HepG2 (cell line): ENCODE results near the gene FLAD1. TPM values are rescaled to one million over a fixed set of nuclear protein-coding genes. Genes with fewer than 3 reads are reported as not detected.

ENCODE experiments used
- ARNT2 ChIP-seq: sonication (generic); formaldehyde crosslinking; IDR thresholded peaks from 2 replicates; pipeline ENCODE4 v1.8.0; 2022; ENCODE audit warnings: mild to moderate bottlenecking, low read depth, missing genetic modification reagents, moderate library complexity
- KDM5A ChIP-seq: fragments of 200-600 bp; sonication (generic); IDR thresholded peaks from 2 replicates; pipeline ENCODE4 v1.7.0; 2018; ENCODE audit warnings: antibody characterized with exemption, mild to moderate bottlenecking, low read length, borderline replicate concordance
- MED13 ChIP-seq: sonication (generic); formaldehyde crosslinking; IDR thresholded peaks from 2 replicates; pipeline ENCODE4 v1.5.0; 2020; ENCODE audit warnings: missing genetic modification reagents
- NR2F6 ChIP-seq, 2 experiments: IDR thresholded peaks; 2 replicates each; pipeline ENCODE4 v1.6.1; 2016; ENCODE audit warnings: antibody characterized with exemption in 1 of 2, mild to moderate bottlenecking in 1 of 2
- RXRB ChIP-seq: IDR thresholded peaks from 2 replicates; pipeline ENCODE4 v1.6.1; 2016; ENCODE audit warnings: borderline replicate concordance, missing genetic modification reagents, missing compliant biosample characterization
- SOX5 ChIP-seq: IDR thresholded peaks from 2 replicates; pipeline ENCODE4 v1.6.1; 2016; ENCODE audit warnings: borderline replicate concordance
- SP2 ChIP-seq: sonication (generic); formaldehyde crosslinking; IDR thresholded peaks from 2 replicates; pipeline ENCODE4 v1.5.1; 2020; ENCODE audit warnings: mild to moderate bottlenecking, missing genetic modification reagents
- SPEN ChIP-seq: sonication (generic); formaldehyde crosslinking; IDR thresholded peaks from 2 replicates; pipeline ENCODE4 v1.5.1; 2020; ENCODE audit warnings: low read depth, mild to moderate bottlenecking, missing genetic modification reagents
- TOPORS ChIP-seq: sonication (generic); formaldehyde crosslinking; IDR thresholded peaks from 2 replicates; pipeline ENCODE4 v1.8.0; 2023; ENCODE audit warnings: mild to moderate bottlenecking, missing genetic modification reagents
- YY1 ChIP-seq: IDR thresholded peaks from 2 replicates; pipeline ENCODE4 v1.6.1; 2011; ENCODE audit warnings: low read length, low read depth, moderate library complexity, mild to moderate bottlenecking; ENCODE audit not compliant: insufficient read depth, insufficient replicate concordance
- ZC3H13 ChIP-seq: sonication (generic); formaldehyde crosslinking; IDR thresholded peaks from 2 replicates; pipeline ENCODE4 v1.8.1; 2023; ENCODE audit warnings: mild to moderate bottlenecking, missing genetic modification reagents, moderate library complexity
- ZFYVE20 ChIP-seq: sonication (generic); formaldehyde crosslinking; IDR thresholded peaks from 2 replicates; pipeline ENCODE4 v1.8.0; 2023; ENCODE audit warnings: low read depth, mild to moderate bottlenecking, moderate library complexity, missing genetic modification reagents, borderline replicate concordance
- ZNF180 ChIP-seq: sonication (generic); formaldehyde crosslinking; IDR thresholded peaks from 2 replicates; pipeline ENCODE4 v1.4.0; 2020; ENCODE audit warnings: low read depth, missing genetic modification reagents, borderline replicate concordance
- ZNF232 ChIP-seq: sonication (generic); formaldehyde crosslinking; IDR thresholded peaks from 2 replicates; pipeline ENCODE4 v1.4.0; 2020; ENCODE audit warnings: missing genetic modification reagents, borderline replicate concordance
- ZNF670 ChIP-seq: sonication (generic); formaldehyde crosslinking; IDR thresholded peaks from 2 replicates; pipeline ENCODE4 v1.8.0; 2022; ENCODE audit warnings: mild to moderate bottlenecking, missing genetic modification reagents, borderline replicate concordance
- polyA plus RNA-seq, 8 experiments: library from polyadenylated mRNA; depleted of rRNA in 3 of 8; stranded (reverse) in 7 of 8; unstranded in 1 of 8; fragments of >200 nt; fragmentation: Illumina TruSeq in 4 of 8; extraction: Trizol in 4 of 8; gene quantifications; 2 replicates each; pipeline versions ENCODE4 v1.2.1 to v1.2.3, GENCODE V29; 2011 to 2016; ENCODE audit warnings: low read depth in 4 of 8, missing spikeins in 1 of 8, mixed read lengths in 1 of 8; ENCODE audit not compliant: insufficient read depth in 1 of 8
- total RNA-seq, 5 experiments: library from RNA; depleted of rRNA; stranded (reverse); fragments of >200 nt; fragmentation: Illumina TruSeq; extraction: Trizol; gene quantifications; 2 replicates each; pipeline ENCODE4 v1.2.3, GENCODE V29; 2016; ENCODE audit warnings: low read depth in 1 of 5
- TF ChIP-seq, protein P1 (sequence below): sonication (generic); formaldehyde crosslinking; IDR thresholded peaks from 2 replicates; pipeline ENCODE4 v1.4.0; 2020; ENCODE audit warnings: missing genetic modification reagents
- TF ChIP-seq, protein P2 (sequence below): sonication (generic); formaldehyde crosslinking; IDR thresholded peaks from 2 replicates; pipeline ENCODE4 v1.4.0; 2020; ENCODE audit warnings: mild to moderate bottlenecking, missing genetic modification reagents, borderline replicate concordance
- TF ChIP-seq, protein P3 (sequence below): sonication (generic); formaldehyde crosslinking; IDR thresholded peaks from 2 replicates; pipeline ENCODE4 v1.4.0; 2020; ENCODE audit warnings: missing genetic modification reagents
- TF ChIP-seq, protein P4 (sequence below): sonication (generic); formaldehyde crosslinking; IDR thresholded peaks from 2 replicates; pipeline ENCODE4 v1.5.0; 2020; ENCODE audit warnings: missing genetic modification reagents, mild to moderate bottlenecking, borderline replicate concordance

The FLAD1 gene
- total and polyA plus RNA-seq, 2 of the 13 experiments (the other 11 are each of a cell fraction or from before 2014, with no cell fraction given), result 25.9 to 32.8 TPM

DNA sequence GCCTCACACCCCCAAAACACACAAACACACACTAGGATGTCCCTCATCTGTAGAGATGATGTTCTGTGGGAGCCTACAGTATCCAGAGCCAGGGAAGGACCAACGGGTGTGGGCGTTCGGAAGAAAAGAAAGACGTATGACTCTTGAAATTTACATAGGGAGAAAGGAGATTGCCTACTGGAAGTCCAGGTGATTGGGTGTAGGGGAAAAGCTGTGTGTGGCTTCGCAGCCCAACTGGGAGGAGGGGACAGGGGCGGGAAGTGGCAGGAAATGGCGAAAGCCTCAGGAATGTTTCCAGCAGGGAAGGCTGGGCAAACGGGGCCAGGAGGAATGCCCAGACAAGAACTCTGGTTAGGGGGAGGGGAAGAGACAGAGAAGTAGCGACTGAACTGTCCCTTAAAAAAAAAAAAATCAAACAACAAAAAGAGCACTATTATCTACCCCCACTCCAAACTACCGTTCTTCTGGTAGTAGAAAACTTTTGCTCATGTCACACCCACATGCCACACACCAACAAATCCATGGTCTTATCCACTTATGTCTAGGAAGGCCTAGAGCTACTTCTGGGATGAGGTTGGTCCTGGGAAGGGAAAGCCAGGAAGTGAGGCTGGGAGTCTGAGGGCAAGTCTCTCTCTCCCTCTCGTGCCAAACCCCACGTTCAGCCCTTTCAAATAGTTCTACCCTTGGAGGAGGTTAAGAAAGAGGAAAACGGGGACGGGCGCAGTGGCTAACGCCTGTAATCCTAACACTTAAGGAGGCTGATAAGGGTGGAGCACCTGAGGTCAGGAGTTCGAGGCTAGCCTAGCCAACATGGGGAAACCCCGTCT lies 10.4 kb upstream of the FLAD1 start (continued):
- TF ChIP-seq, protein P1, sequence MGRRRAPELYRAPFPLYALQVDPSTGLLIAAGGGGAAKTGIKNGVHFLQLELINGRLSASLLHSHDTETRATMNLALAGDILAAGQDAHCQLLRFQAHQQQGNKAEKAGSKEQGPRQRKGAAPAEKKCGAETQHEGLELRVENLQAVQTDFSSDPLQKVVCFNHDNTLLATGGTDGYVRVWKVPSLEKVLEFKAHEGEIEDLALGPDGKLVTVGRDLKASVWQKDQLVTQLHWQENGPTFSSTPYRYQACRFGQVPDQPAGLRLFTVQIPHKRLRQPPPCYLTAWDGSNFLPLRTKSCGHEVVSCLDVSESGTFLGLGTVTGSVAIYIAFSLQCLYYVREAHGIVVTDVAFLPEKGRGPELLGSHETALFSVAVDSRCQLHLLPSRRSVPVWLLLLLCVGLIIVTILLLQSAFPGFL (CRISPR knock-in tag), result no peak
- TF ChIP-seq ZFYVE20 (CRISPR knock-in tag), result no peak
- TF ChIP-seq SP2 (CRISPR knock-in tag), result no peak
- TF ChIP-seq, protein P2, sequence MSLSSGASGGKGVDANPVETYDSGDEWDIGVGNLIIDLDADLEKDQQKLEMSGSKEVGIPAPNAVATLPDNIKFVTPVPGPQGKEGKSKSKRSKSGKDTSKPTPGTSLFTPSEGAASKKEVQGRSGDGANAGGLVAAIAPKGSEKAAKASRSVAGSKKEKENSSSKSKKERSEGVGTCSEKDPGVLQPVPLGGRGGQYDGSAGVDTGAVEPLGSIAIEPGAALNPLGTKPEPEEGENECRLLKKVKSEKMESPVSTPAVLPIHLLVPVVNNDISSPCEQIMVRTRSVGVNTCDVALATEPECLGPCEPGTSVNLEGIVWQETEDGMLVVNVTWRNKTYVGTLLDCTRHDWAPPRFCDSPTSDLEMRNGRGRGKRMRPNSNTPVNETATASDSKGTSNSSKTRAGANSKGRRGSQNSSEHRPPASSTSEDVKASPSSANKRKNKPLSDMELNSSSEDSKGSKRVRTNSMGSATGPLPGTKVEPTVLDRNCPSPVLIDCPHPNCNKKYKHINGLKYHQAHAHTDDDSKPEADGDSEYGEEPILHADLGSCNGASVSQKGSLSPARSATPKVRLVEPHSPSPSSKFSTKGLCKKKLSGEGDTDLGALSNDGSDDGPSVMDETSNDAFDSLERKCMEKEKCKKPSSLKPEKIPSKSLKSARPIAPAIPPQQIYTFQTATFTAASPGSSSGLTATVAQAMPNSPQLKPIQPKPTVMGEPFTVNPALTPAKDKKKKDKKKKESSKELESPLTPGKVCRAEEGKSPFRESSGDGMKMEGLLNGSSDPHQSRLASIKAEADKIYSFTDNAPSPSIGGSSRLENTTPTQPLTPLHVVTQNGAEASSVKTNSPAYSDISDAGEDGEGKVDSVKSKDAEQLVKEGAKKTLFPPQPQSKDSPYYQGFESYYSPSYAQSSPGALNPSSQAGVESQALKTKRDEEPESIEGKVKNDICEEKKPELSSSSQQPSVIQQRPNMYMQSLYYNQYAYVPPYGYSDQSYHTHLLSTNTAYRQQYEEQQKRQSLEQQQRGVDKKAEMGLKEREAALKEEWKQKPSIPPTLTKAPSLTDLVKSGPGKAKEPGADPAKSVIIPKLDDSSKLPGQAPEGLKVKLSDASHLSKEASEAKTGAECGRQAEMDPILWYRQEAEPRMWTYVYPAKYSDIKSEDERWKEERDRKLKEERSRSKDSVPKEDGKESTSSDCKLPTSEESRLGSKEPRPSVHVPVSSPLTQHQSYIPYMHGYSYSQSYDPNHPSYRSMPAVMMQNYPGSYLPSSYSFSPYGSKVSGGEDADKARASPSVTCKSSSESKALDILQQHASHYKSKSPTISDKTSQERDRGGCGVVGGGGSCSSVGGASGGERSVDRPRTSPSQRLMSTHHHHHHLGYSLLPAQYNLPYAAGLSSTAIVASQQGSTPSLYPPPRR (CRISPR knock-in tag), result peak; percentile 59; the same call in 1 of the 2 replicates
- TF ChIP-seq YY1, result peak; percentile 84
- TF ChIP-seq, protein P3, sequence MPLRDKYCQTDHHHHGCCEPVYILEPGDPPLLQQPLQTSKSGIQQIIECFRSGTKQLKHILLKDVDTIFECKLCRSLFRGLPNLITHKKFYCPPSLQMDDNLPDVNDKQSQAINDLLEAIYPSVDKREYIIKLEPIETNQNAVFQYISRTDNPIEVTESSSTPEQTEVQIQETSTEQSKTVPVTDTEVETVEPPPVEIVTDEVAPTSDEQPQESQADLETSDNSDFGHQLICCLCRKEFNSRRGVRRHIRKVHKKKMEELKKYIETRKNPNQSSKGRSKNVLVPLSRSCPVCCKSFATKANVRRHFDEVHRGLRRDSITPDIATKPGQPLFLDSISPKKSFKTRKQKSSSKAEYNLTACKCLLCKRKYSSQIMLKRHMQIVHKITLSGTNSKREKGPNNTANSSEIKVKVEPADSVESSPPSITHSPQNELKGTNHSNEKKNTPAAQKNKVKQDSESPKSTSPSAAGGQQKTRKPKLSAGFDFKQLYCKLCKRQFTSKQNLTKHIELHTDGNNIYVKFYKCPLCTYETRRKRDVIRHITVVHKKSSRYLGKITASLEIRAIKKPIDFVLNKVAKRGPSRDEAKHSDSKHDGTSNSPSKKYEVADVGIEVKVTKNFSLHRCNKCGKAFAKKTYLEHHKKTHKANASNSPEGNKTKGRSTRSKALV (CRISPR knock-in tag), result peak; percentile 9; the same call in 1 of the 2 replicates
- TF ChIP-seq ARNT2, result peak; percentile 49; the same call in 1 of the 2 replicates
- TF ChIP-seq ZNF232 (CRISPR knock-in tag), result peak; percentile 65; the same call in 1 of the 2 replicates
- no peak for TF ChIP-seq NR2F6 (IDR thresholded peaks at IDR 0.05)
- peak; percentile 41; the same call in 1 of the 2 replicates for TF ChIP-seq NR2F6 (CRISPR knock-in tag; IDR thresholded peaks at IDR 0.05)
- TF ChIP-seq SPEN, result peak; percentile 64; the same call in 1 of the 2 replicates
- TF ChIP-seq ZNF180 (CRISPR knock-in tag), result no peak
- TF ChIP-seq, protein P4, sequence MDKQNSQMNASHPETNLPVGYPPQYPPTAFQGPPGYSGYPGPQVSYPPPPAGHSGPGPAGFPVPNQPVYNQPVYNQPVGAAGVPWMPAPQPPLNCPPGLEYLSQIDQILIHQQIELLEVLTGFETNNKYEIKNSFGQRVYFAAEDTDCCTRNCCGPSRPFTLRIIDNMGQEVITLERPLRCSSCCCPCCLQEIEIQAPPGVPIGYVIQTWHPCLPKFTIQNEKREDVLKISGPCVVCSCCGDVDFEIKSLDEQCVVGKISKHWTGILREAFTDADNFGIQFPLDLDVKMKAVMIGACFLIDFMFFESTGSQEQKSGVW (CRISPR knock-in tag), result no peak
- TF ChIP-seq ZC3H13 (CRISPR knock-in tag), result no peak
- TF ChIP-seq RXRB (CRISPR knock-in tag), result peak; percentile 74
- TF ChIP-seq TOPORS (CRISPR knock-in tag), result no peak; the same call in 1 of the 2 replicates
- TF ChIP-seq ZNF670, result 0 out of 2 replicates have a peak, but pooled peaks have one; percentile 40
- TF ChIP-seq MED13 (CRISPR knock-in tag), result 0 out of 2 replicates have a peak, but pooled peaks have one; percentile 65
- peak; percentile 53; the same call in 1 of the 2 replicates for TF ChIP-seq SOX5
- no peak for TF ChIP-seq KDM5A
